Measurements from ENCODE around the gene GGA1. TPM values are rescaled to one million over a fixed set of nuclear protein-coding genes. Genes with fewer than 3 reads are reported as not detected.

Gene GGA1
- total RNA-seq, 3 donors from 2014 or later: 70.4 to 79.0 (median 74.3) TPM

DNA sequence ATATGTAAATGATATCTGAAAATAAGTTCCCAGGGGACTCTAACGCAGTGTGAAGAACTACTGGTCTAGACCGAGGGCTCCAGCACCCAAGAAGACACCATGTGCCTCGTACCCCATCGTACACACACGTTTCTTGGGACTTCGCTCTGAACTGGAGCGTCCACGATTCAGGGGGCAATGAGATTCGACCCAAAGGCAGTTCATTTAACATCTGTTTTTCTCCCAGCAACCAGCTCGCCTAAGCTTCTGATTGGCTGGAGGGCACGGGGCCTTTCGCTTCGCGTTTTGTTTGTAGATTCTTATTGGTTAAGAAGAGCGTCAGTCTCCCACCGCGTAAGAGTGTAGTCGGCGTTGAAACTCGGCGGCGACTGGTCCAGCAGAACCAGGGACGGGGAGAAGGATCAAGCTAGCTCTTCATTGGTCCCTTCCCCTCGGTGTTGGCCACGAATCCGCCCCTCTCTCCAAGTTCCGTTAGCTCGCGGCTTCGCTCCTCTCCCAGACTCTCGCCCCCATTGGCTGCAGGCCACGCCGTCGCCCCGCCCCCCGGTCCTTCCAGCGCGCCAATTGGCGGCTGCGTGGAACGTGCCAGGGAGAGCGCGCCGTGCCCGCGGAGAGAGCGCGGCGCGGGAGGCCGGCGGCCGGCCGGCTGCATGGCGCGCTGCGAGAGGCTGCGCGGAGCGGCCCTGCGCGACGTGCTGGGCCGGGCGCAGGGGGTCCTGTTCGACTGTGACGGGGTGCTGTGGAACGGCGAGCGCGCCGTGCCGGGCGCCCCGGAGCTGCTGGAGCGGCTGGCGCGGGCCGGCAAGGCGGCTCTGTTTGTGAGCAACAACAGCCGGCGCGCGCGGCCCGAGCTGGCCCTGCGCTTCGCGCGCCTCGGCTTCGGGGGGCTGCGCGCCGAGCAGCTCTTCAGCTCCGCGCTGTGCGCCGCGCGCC lies 49.8 kb downstream of the GGA1 start, which contains the start of gene PDXP:
TSS of gene PDXP (plus strand) at position 591 of the 933 bp plus-strand sequence. CDS start at position 651, 60 bp downstream.
- Histone ChIP-seq H3K4me3 (peak within 1 kb of the TSS; percentile 46), H3K4me1 (ENCODE audit: low read depth) (peaks cover 51% of the 10 kb centered on the region), H3K36me3 (ENCODE audit: low read depth) (no peaks in the 10 kb centered on the region), H3K9me3 (no peaks in the 10 kb centered on the region)
- ATAC-seq (peak; percentile 90), DNase-seq (peak; percentile 99)
- intact Hi-C loops (cut with DNase I, micrococcal nuclease): no loop called here
- TF ChIP-seq, protein P1, sequence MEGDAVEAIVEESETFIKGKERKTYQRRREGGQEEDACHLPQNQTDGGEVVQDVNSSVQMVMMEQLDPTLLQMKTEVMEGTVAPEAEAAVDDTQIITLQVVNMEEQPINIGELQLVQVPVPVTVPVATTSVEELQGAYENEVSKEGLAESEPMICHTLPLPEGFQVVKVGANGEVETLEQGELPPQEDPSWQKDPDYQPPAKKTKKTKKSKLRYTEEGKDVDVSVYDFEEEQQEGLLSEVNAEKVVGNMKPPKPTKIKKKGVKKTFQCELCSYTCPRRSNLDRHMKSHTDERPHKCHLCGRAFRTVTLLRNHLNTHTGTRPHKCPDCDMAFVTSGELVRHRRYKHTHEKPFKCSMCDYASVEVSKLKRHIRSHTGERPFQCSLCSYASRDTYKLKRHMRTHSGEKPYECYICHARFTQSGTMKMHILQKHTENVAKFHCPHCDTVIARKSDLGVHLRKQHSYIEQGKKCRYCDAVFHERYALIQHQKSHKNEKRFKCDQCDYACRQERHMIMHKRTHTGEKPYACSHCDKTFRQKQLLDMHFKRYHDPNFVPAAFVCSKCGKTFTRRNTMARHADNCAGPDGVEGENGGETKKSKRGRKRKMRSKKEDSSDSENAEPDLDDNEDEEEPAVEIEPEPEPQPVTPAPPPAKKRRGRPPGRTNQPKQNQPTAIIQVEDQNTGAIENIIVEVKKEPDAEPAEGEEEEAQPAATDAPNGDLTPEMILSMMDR (IDR thresholded peaks at IDR 0.05): no peak

DNA sequence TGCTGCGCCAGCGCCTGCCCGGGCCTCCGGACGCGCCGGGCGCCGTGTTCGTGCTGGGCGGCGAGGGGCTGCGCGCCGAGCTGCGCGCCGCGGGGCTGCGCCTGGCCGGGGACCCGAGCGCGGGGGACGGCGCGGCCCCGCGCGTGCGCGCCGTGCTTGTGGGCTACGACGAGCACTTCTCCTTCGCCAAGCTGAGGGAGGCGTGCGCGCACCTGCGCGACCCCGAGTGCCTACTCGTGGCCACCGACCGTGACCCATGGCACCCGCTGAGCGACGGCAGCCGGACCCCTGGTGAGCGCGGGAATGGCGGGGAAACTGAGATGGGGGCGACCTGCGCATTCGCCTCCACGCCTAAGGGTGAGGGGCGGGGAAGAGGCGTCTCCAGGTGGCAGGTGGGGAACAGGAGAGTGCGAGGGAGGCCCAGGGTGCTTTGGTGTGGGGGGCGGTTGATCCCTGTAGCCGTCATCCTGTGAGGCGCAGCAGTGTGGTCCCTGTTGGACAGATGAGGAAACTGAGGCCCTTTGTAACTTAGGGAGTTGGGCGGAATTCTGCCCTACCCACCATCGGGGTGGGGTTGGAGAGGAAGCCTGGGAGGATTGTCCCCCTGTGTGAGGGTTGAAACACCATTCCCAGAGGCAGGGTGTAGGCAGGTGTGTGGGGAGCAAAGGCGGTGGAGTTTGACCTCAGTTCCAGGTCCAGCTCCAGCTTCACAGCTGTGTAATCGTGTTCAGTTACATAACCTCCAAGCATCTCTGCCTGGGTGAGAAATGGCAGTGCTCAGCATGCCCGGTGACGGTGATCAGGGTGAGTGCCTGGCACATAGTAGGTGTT lies 50.6 kb downstream of the GGA1 start:
- H3K9me3 ChIP-seq: no peaks in the 10 kb centered on the region
- TF ChIP-seq, protein P1 (IDR thresholded peaks at IDR 0.05): no peak
- ATAC-seq (peak; percentile 57), DNase-seq (peak; percentile 77 to 81 (median 80))
- intact Hi-C loops (cut with DNase I, micrococcal nuclease): no loop called here
- H3K4me1 ChIP-seq (ENCODE audit: low read depth): peaks cover 51% of the 10 kb centered on the region
- H3K4me3 ChIP-seq: peak overlapping the region; percentile 46
- H3K36me3 ChIP-seq (ENCODE audit: low read depth): no peaks in the 10 kb centered on the region

DNA sequence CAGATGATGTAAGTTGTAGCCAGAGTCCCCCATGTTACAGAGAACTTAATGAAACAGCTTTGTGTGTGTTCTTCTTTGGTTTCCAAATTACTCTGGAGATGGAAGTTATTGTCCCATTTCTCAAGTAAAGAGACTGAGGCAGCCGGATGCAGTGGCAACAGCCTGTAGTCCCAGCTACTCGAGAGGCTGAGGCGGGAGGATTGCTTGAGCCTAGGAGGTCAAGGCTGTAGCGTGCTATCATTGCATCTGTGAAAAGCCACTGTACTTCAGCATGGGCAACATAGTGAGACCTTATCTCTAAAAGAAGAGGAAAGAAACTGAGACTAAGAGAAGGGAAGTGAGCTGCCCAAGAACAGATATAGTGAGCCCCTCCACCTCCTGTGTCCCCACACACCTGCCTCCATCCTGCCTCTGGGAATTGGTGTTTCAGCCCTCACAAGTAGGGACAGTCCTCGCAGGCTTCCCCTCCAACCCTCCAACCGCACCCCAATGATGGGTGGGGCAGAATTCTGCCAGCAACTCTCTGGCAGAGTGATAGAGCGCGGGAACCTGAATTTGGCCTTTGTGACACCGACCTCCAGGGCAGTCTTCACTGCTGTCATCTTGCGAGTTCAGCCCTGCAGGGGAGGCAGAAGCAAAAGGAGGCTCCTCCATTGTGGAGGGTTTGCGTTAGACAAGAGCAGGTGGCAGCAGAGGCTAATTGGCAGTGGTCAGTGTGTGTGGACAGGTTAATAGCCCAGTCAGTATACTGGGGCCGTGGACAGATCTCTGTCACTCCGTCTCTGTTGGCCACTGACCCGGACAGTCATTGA lies 51.5 kb downstream of the GGA1 start:
- DNase-seq (peak in 2 of 3 donors; percentile 40 to 57), ATAC-seq (no peak)
- TF ChIP-seq, protein P1 (IDR thresholded peaks at IDR 0.05): no peak
- Histone ChIP-seq H3K4me1 (ENCODE audit: low read depth) (peaks cover 53% of the 10 kb centered on the region), H3K36me3 (ENCODE audit: low read depth) (no peaks in the 10 kb centered on the region), H3K9me3 (no peaks in the 10 kb centered on the region), H3K4me3 (no peak overlapping the region)
- intact Hi-C loops (cut with DNase I, micrococcal nuclease): no loop called here

- intact Hi-C loops (cut with DNase I, micrococcal nuclease): no loop called here
- no peak overlapping the region for H3K4me3 ChIP-seq
- TF ChIP-seq, protein P1 (IDR thresholded peaks at IDR 0.05): no peak
- DNase-seq: peak in 1 of 3 donors; percentile 40
- no peak for ATAC-seq
- no peaks in the 10 kb centered on the region for H3K36me3 ChIP-seq (ENCODE audit: low read depth)
- H3K4me1 ChIP-seq (ENCODE audit: low read depth): peaks cover 53% of the 10 kb centered on the region
- no peaks in the 10 kb centered on the region for H3K9me3 ChIP-seq
These were observed 52.0 kb downstream of the GGA1 start for GRCh38 chr22:37660709-37661045.
